H9 (cell line): ENCODE data around the gene RPS27A. TPM values are rescaled to one million over a fixed set of nuclear protein-coding genes. Genes with fewer than 3 reads are reported as not detected.
"Not testable (repeated sequence)": the region's sequence is repeated elsewhere in the genome, so short reads cannot be mapped to it uniquely, and the experiment has no call there.

ENCODE experiments used
- DNase-seq: peaks from one replicate; pipeline ENCODE4 v3.0.0-alpha.2; 2017
- H2AFZ ChIP-seq: one replicate; pipeline ENCODE4 v1.6.1; 2013; ENCODE audit warnings: mild to moderate bottlenecking, low read length, control low read depth, moderate library complexity
- H2AK5ac ChIP-seq: 2 replicates; pipeline ENCODE4 v1.6.1; 2013; ENCODE audit warnings: low read length, control low read depth, mixed read lengths; ENCODE audit not compliant: insufficient read length
- H2BK120ac ChIP-seq: one replicate; pipeline ENCODE4 v1.6.1; 2013; ENCODE audit warnings: low read depth, mild to moderate bottlenecking, low read length, control low read depth, inconsistent platforms; ENCODE audit not compliant: poor library complexity, severe bottlenecking
- H2BK12ac ChIP-seq: 2 replicates; pipeline ENCODE4 v1.6.1; 2013; ENCODE audit warnings: low read length, control low read depth, mixed read lengths, low read depth; ENCODE audit not compliant: insufficient read length
- H2BK15ac ChIP-seq: 2 replicates; pipeline ENCODE4 v1.6.1; 2013; ENCODE audit warnings: low read depth, low read length, control low read depth
- H2BK20ac ChIP-seq: one replicate; pipeline ENCODE4 v1.6.1; 2013; ENCODE audit warnings: low read depth, mild to moderate bottlenecking, low read length, control low read depth, inconsistent platforms; ENCODE audit not compliant: poor library complexity, severe bottlenecking
- H2BK5ac ChIP-seq: 2 replicates; pipeline ENCODE4 v1.6.1; 2013; ENCODE audit warnings: low read length, control low read depth, mixed read lengths; ENCODE audit not compliant: insufficient read length
- H3K14ac ChIP-seq: 2 replicates; pipeline ENCODE4 v1.6.1; 2013; ENCODE audit warnings: low read length, control low read depth; ENCODE audit not compliant: insufficient read depth
- H3K18ac ChIP-seq: 2 replicates; pipeline ENCODE4 v1.6.1; 2013; ENCODE audit warnings: low read depth, mild to moderate bottlenecking, mixed read lengths, low read length, control low read depth; ENCODE audit not compliant: insufficient read length
- H3K23ac ChIP-seq: 2 replicates; pipeline ENCODE4 v1.6.1; 2013; ENCODE audit warnings: low read length, control low read depth, mixed read lengths, low read depth; ENCODE audit not compliant: insufficient read length
- H3K23me2 ChIP-seq: 2 replicates; pipeline ENCODE4 v1.6.1; 2013; ENCODE audit warnings: low read depth, mild to moderate bottlenecking, mixed read lengths, low read length, control low read depth; ENCODE audit not compliant: insufficient read length, poor library complexity, severe bottlenecking
- H3K27ac ChIP-seq: 2 replicates; pipeline ENCODE4 v1.5.1; 2013; ENCODE audit warnings: low read length, control low read depth, mixed read lengths, low read depth; ENCODE audit not compliant: insufficient read length
- H3K27me3 ChIP-seq: 2 replicates; pipeline ENCODE4 v1.6.1; 2013; ENCODE audit warnings: low read length, control low read depth, inconsistent platforms; ENCODE audit not compliant: insufficient read depth
- H3K4ac ChIP-seq: 2 replicates; pipeline ENCODE4 v1.6.1; 2013; ENCODE audit warnings: low read depth, mild to moderate bottlenecking, control low read depth, inconsistent platforms, low read length, moderate library complexity
- H3K4me1 ChIP-seq: 2 replicates; pipeline ENCODE4 v1.6.1; 2013; ENCODE audit warnings: low read length, control low read depth, inconsistent platforms; ENCODE audit not compliant: insufficient read depth
- H3K4me2 ChIP-seq: 2 replicates; pipeline ENCODE4 v1.6.1; 2013; ENCODE audit warnings: low read length, control low read depth, mixed read lengths; ENCODE audit not compliant: insufficient read length, insufficient read depth
- H3K56ac ChIP-seq: 2 replicates; pipeline ENCODE4 v1.6.1; 2013; ENCODE audit warnings: low read depth, mild to moderate bottlenecking, mixed read lengths, low read length, control low read depth; ENCODE audit not compliant: insufficient read length
- H3K79me1 ChIP-seq: 2 replicates; pipeline ENCODE4 v1.6.1; 2013; ENCODE audit warnings: low read depth, mild to moderate bottlenecking, moderate library complexity, low read length, control low read depth, inconsistent platforms; ENCODE audit not compliant: insufficient read depth, poor library complexity, severe bottlenecking
- H3K79me2 ChIP-seq: 2 replicates; pipeline ENCODE4 v1.6.1; 2013; ENCODE audit warnings: low read length, control low read depth, inconsistent platforms; ENCODE audit not compliant: insufficient read depth
- H3K9ac ChIP-seq: 2 replicates; pipeline ENCODE4 v1.6.1; 2013; ENCODE audit warnings: low read length, control low read depth, mixed read lengths; ENCODE audit not compliant: insufficient read length; ENCODE audit errors: extremely low read depth
- H3K9me3 ChIP-seq: one replicate; pipeline ENCODE4 v1.6.1; 2013; ENCODE audit warnings: low read depth, low read length, inconsistent platforms; ENCODE audit not compliant: control insufficient read depth
- H3T11ph ChIP-seq: one replicate; pipeline ENCODE4 v1.6.1; 2013; ENCODE audit warnings: mild to moderate bottlenecking, low read length, control low read depth, inconsistent platforms
- H4K20me1 ChIP-seq: one replicate; pipeline ENCODE4 v1.6.1; 2013; ENCODE audit not compliant: control insufficient read depth, insufficient read length, insufficient read depth
- H4K5ac ChIP-seq: 2 replicates; pipeline ENCODE4 v1.6.1; 2013; ENCODE audit warnings: low read depth, mild to moderate bottlenecking, mixed read lengths, low read length, control low read depth; ENCODE audit not compliant: insufficient read length
- H4K8ac ChIP-seq: replicated peaks from 2 replicates; pipeline ENCODE4 v1.6.1; 2013; ENCODE audit warnings: low read length, control low read depth, mixed read lengths, low read depth; ENCODE audit not compliant: insufficient read length
- H4K91ac ChIP-seq: 2 replicates; pipeline ENCODE4 v1.6.1; 2013; ENCODE audit warnings: low read depth, mild to moderate bottlenecking, moderate library complexity, mixed read lengths, low read length, control low read depth; ENCODE audit not compliant: insufficient read length
- H3K27ac Mint-ChIP-seq, 3 experiments: 2 replicates in 2 of 3; 3 replicates in 1 of 3; pipeline ENCODE4 v1.8.0; 2020 to 2021; ENCODE audit warnings: mixed read lengths in 3 of 3, mild to moderate bottlenecking in 1 of 3, moderate library complexity in 1 of 3
- H3K27me3 Mint-ChIP-seq: 2 replicates; pipeline ENCODE4 v1.8.0; 2021; ENCODE audit warnings: low read depth, mild to moderate bottlenecking, moderate library complexity, mixed read lengths
- H3K36me3 Mint-ChIP-seq, 3 experiments: 2 replicates in 2 of 3; 3 replicates in 1 of 3; pipeline ENCODE4 v1.8.0; 2020 to 2021; ENCODE audit warnings: low read depth in 3 of 3, mixed read lengths in 3 of 3; ENCODE audit not compliant: insufficient read depth in 1 of 3
- H3K4me1 Mint-ChIP-seq, 2 experiments: 2 replicates each; pipeline ENCODE4 v1.8.0; 2020; ENCODE audit warnings: mixed read lengths in 2 of 2
- H3K4me3 Mint-ChIP-seq, 2 experiments: 2 replicates in 1 of 2; 3 replicates in 1 of 2; pipeline ENCODE4 v1.8.0; 2020 to 2021; ENCODE audit warnings: mild to moderate bottlenecking in 2 of 2, mixed read lengths in 2 of 2, moderate library complexity in 1 of 2
- H3K9me3 Mint-ChIP-seq, 2 experiments: 2 replicates in 1 of 2; 3 replicates in 1 of 2; pipeline ENCODE4 v1.8.0; 2020; ENCODE audit warnings: mild to moderate bottlenecking in 2 of 2, mixed read lengths in 2 of 2, moderate library complexity in 1 of 2
- WGBS: extraction: QIAGEN DNeasy Blood & Tissue Kit; methylation state at CpG from one replicate; pipeline ENCODE4 v1.1.7; 2013; ENCODE audit warnings: missing lambda C conversion rate, low lambda C conversion rate, mixed read lengths; ENCODE audit not compliant: insufficient read length; ENCODE audit errors: extremely low coverage; 5-methylcytosine and 5-hydroxymethylcytosine counted together
- long read RNA-seq: library from polyadenylated mRNA; unstranded; transcript quantifications from one replicate; pipeline ENCODE4 v2.0.0, GENCODE V29; 2020
- total RNA-seq: library from RNA; stranded (reverse); gene quantifications from 2 replicates; pipeline ENCODE4 v1.2.1, GENCODE V29; 2021
- TF ChIP-seq, protein P1 (sequence below): fragments of 200-600 bp; sonication (generic); conservative IDR thresholded peaks from 3 replicates; pipeline ENCODE4 v1.8.0; 2021; ENCODE audit warnings: antibody characterized with exemption, mild to moderate bottlenecking

Gene RPS27A
- total RNA-seq: 1,367 and 1,415 TPM in 2 replicates
- long read RNA-seq, transcript RPS27A-201 (6 exons, 1,071 nt): major isoform, 701 of 861 reads
- long read RNA-seq, transcript RPS27A-203 (5 exons, 796 nt): minor isoform, 98 of 861 reads
- long read RNA-seq, partial matches to known transcripts: 13 of 861 reads
- long read RNA-seq, other reads (novel, unspliced or antisense): 45 of 861 reads

GRCh38 chr2:55232084-55232862, at the start of gene RPS27A, which contains the start of gene CLHC1:
TSS of gene RPS27A (plus strand) at chr2:55232688. CDS start at chr2:55232825, 137 bp downstream.
TSS of gene CLHC1 (minus strand) at chr2:55232293. CDS start at chr2:55222411, 9,882 bp downstream.
- no peak within 1 kb of the TSS; the same call in 1 of the 2 replicates for H3K4ac ChIP-seq
- H3K79me1 ChIP-seq: peaks cover 7% of the 10 kb centered on the region
- no peaks in the 10 kb centered on the region for H3K9me3 ChIP-seq
- no peaks in the 10 kb centered on the region for H4K20me1 ChIP-seq
- no peak within 1 kb of the TSS for H2BK15ac ChIP-seq
- peak within 1 kb of the TSS; percentile 97 for H2AFZ ChIP-seq
- H3K9ac ChIP-seq: peak within 1 kb of the TSS; percentile 89
- peak within 1 kb of the TSS; percentile 26 for H4K5ac ChIP-seq
- peak within 1 kb of the TSS; percentile 92 for H3K27ac ChIP-seq
- H2AK5ac ChIP-seq: no peak within 1 kb of the TSS
- TF ChIP-seq, protein P1, sequence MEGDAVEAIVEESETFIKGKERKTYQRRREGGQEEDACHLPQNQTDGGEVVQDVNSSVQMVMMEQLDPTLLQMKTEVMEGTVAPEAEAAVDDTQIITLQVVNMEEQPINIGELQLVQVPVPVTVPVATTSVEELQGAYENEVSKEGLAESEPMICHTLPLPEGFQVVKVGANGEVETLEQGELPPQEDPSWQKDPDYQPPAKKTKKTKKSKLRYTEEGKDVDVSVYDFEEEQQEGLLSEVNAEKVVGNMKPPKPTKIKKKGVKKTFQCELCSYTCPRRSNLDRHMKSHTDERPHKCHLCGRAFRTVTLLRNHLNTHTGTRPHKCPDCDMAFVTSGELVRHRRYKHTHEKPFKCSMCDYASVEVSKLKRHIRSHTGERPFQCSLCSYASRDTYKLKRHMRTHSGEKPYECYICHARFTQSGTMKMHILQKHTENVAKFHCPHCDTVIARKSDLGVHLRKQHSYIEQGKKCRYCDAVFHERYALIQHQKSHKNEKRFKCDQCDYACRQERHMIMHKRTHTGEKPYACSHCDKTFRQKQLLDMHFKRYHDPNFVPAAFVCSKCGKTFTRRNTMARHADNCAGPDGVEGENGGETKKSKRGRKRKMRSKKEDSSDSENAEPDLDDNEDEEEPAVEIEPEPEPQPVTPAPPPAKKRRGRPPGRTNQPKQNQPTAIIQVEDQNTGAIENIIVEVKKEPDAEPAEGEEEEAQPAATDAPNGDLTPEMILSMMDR: no peak
- H4K91ac ChIP-seq: no peak within 1 kb of the TSS
- peaks cover 10% of the 10 kb centered on the region for H3K79me2 ChIP-seq
- H3K14ac ChIP-seq: peak within 1 kb of the TSS; percentile 94
- H3K27me3 ChIP-seq: no peaks in the 10 kb centered on the region
- Mint-ChIP-seq H3K4me1 (peaks cover 21 to 24% of the 10 kb centered on the region in 2 experiments), H3K36me3 (peaks cover 31 to 59% (median 42%) of the 10 kb centered on the region in 3 experiments), H3K27me3 (no peaks in the 10 kb centered on the region; the same call in 1 of the 2 replicates), H3K9me3 (no peaks in the 10 kb centered on the region; a peak in 1 of 5 replicates), H3K27ac (peak within 1 kb of the TSS; percentile 99 to 100 (median 100)), H3K4me3 (peak within 1 kb of the TSS; percentile 97 to 99)
- H4K8ac ChIP-seq: no peak within 1 kb of the TSS
- no peak within 1 kb of the TSS for H3T11ph ChIP-seq
- H3K23ac ChIP-seq: no peak within 1 kb of the TSS
- peak; percentile 91 for DNase-seq
- no CpG with 5 or more reads among the region's 37 CpGs for WGBS
- peak within 1 kb of the TSS; percentile 98 for H3K18ac ChIP-seq
- peak within 1 kb of the TSS; percentile 27 for H2BK5ac ChIP-seq
- peak within 1 kb of the TSS; percentile 84 for H2BK120ac ChIP-seq
- peaks cover 10% of the 10 kb centered on the region for H3K23me2 ChIP-seq
- H3K56ac ChIP-seq: no peak within 1 kb of the TSS
- H3K4me2 ChIP-seq: peak within 1 kb of the TSS; percentile 99
- H2BK12ac ChIP-seq: no peak within 1 kb of the TSS
- no peak within 1 kb of the TSS for H2BK20ac ChIP-seq
- H3K4me1 ChIP-seq: no peaks in the 10 kb centered on the region

DNA sequence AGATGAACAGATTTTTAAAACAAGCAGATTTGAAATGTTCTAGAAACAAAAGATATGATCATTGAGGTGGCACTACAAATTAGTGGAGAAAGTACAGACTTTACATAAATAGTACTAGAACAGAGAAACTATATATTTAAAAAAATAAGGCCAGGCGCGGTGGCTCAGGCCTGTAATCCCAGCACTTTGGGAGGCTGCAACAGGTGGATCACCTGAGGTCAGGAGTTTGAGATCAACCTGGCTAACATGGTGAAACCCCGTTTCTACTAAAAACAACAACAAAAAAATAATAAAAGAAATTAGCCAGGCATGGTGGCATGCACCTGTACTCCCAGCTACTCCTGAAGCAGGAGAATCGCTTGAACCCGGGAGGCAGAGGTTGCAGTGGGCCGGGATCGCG, 45.7 kb upstream of the RPS27A start:
- H3K27me3 Mint-ChIP-seq, H3K4ac ChIP-seq, H3K18ac ChIP-seq, H4K91ac ChIP-seq, H2BK15ac ChIP-seq, H3K4me1 Mint-ChIP-seq, H3K79me1 ChIP-seq, H3K9me3 ChIP-seq, H2AK5ac ChIP-seq, H2BK120ac ChIP-seq, H3K23ac ChIP-seq, H3K4me2 ChIP-seq, H3K4me3 Mint-ChIP-seq, H3K4me1 ChIP-seq, H3K27me3 ChIP-seq, H2AFZ ChIP-seq, H3K27ac Mint-ChIP-seq, H2BK20ac ChIP-seq, H4K5ac ChIP-seq, H4K8ac ChIP-seq, H2BK12ac ChIP-seq, H3K14ac ChIP-seq, H4K20me1 ChIP-seq, H3K79me2 ChIP-seq, H3T11ph ChIP-seq, H3K27ac ChIP-seq, H3K36me3 Mint-ChIP-seq, H3K9ac ChIP-seq, H3K9me3 Mint-ChIP-seq, DNase-seq, H3K56ac ChIP-seq, H2BK5ac ChIP-seq, H3K23me2 ChIP-seq: not testable (repeated sequence)
- no CpG with 5 or more reads among the region's 8 CpGs for WGBS
